CD4-positive, alpha-beta T cell treated with Interleukin-21 for 1 hour (primary cell): Measurements from ENCODE around the gene ANO6.
"Not testable (repeated sequence)": the region's sequence is repeated elsewhere in the genome, so short reads cannot be mapped to it uniquely, and the experiment has no call there.

ENCODE experiments used
- DNase-seq: peaks from one replicate; pipeline ENCODE4 v3.0.0-alpha.2; 2020

ANO6 gene

GRCh38 chr12:45317261-45317660 is 101.4 kb downstream of the ANO6 start:
- not testable (repeated sequence) for DNase-seq

- no peak for DNase-seq
Measured at GRCh38 chr12:45322810-45323209, 106.9 kb downstream of the ANO6 start.

DNA sequence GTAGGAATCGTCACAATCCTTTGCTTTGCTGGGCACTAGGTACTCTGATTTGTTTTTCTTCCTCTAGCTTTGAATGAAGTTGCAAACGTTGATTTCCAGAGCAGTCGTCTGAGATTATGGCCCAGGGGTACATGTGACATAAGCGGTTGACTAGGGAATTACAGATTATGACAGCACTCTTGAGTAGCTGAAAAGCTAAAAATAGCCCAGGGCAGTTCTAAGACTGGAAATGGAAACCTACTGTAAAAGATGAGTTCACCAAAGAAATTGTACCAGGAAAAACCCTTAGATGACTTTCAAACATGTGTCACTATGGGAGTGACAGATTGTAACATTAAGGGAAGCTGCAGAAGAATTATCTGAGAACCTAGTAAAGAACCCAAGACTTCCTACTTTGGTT is 108.5 kb downstream of the ANO6 start:
- no peak for DNase-seq

DNA sequence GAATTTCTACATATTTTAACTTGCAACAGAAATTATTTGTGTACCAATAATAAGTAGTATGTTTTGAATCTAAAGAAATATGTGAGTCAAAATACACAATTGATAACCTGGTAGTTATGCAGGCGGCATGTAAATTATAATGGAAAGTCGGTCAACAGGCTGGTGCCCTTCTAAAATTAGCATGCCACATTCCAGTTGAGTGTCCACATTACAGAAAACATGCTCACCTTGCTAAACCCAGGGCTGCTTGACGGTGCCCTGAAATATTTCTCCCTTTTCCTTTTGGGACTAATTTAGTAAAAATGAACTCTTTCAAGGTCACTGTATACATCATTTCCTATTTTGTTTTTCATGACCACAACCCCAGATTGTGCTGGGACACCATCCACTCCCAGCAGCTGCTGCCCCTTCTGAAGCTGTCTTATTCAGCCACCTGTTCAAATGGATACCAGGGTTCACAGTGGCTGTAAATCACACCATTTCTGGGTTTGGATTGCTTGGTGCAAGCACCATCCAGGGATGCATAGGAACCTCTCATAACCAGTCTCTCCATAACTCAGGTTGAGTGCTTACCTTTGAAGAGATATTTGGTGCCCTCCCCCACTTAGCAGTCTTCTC is 110.6 kb downstream of the ANO6 start:
- DNase-seq, result no peak

DNA sequence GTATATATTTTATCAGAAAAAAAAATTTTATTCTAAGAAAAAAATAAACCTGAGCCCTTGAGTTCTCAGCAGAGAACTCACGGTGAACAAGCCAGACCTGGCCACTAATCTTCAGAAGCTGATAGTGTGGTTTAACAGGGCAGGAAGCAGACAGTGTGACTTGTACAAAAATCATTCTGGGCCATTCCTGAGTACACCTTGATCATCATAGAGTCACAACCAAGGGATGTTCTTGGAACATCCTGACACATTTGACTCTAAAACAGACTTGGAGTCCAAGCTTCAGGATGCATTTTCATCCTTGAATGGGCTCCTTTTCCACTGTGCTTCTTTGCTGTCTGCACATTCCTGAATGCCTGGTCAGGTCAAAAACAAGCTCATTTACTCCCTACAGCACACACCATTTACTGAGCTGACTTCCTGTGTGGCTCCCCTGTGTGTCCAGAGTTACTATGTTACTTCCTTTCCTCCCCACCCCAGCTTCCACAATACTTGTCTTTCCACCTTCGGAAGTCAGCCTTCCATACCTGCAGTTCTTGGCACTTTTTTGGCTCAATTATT is 112.0 kb downstream of the ANO6 start:
- no peak for DNase-seq

DNA sequence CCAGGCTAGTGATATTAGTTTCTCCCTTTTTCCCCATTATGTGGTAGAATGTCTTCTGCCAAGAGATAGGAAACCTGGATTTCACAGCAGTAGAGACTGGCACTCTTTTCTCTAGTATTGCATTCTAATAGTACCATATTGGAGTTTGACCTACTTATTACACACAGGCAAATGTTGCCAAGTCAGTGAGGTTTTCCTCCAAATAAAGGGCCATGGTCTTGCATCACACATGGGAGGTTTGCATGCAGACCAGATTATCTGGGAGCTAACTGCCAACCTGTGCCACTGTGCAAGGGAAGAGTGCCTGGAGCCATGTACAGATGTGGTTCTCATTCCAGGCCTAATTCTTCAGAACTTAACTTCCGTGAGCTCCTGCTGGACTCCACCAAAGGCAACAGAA is 113.3 kb downstream of the ANO6 start:
- no peak for DNase-seq

- no peak for DNase-seq
Measured at GRCh38 chr12:45329702-45330101, 113.8 kb downstream of the ANO6 start.

DNA sequence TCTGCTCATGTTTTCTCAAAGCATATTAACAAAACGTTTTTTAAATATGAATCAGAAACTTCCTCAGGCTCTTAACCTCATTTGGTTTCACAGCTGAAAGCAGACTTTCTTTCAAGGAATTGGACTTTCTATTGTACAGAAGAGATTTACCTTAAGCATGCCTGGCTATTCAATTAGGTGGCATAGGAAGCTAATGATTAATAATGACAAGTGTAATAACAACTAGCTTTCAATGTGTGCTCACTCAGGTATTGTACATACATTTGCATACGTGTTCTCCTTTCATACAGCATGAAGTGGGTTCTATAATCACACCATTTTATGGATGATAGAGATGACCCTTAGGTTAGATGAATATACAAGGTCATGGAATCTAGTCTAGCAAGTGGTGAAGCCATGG is 115.7 kb downstream of the ANO6 start:
- no peak for DNase-seq

GRCh38 chr12:45334396-45334795 is 118.5 kb downstream of the ANO6 start:
- no peak for DNase-seq

DNA sequence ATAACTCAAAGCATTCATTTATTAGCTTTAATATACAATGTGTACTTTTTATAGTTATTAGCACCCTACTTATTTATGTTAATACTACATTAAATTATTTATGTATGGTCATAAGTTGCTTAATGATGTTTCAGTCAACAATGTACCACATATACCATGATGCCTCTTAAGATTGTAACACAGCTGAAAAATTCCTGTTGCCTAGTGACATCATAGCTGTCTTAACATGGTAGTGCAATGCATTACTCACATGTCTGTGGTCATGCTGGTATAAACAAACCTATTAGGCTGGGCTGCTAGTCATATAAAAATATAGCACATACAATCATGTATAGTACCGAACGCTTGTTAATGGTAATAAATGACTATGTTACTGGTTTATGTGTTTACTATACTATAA is 120.4 kb downstream of the ANO6 start:
- DNase-seq, result no peak

DNA sequence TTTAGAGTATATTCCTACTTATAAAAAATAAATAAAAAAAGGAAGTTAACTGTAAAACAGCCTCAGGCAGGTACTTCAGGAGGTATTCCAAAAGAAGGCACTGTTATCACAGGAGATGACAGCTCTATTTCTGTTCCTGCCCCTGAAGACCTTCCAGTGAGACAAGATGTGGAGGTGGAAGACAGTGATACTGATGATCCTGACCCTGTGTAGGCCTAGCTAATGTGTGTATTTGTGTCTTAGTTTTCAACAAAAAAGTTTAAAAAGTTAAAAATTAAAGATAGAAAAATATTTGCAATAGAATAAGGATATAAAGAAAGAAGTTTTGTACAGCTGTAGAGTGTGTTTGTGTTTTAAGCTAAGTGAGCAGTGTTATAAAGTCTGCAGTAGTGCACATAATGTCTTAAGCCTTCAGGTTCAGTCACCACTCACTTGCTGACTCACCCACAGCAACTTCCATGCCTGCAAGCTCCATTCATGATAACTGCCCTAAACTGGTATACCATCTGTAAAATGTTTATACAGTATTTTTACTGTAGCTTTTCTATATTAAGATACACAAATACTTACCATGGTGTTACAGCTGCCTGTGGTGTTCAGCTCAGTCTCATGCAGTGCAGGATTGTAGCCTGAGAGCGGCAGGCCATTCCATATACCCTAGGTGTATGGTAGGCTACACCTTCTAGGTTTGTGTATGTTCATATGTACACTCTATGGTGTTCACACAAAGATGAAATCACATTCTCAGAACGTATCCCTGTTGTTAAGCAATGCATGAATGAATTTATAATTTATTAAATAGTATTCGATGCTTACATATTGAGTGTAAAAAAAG is 121.1 kb downstream of the ANO6 start:
- no peak for DNase-seq

- no peak for DNase-seq
Measured at GRCh38 chr12:45337835-45338234, 121.9 kb downstream of the ANO6 start.

- no peak for DNase-seq
Measured at GRCh38 chr12:45338272-45338671, 122.4 kb downstream of the ANO6 start.

GRCh38 chr12:45339035-45339434 is 123.1 kb downstream of the ANO6 start:
- DNase-seq, result no peak

DNA sequence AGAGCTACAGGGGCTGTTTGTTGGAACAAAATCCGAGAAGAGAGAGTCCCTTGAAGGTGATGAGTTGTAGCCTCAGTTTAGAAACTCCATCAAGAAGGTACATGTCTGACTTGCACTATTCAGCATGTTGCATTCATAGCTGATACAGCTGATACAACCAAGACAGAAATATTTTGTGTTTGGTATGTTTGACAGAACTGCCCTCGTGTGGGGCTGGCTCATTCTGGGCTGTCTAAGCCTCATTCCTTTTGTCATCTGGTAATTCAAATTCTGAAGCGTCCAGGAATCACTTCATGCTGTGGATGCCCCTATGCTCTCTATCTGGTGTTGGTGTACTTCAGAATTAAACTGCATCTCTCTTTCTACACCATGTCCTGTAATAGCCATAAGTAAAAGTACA is 126.3 kb downstream of the ANO6 start:
- DNase-seq, result no peak

GRCh38 chr12:45342848-45343247 is 127.0 kb downstream of the ANO6 start:
- no peak for DNase-seq

DNA sequence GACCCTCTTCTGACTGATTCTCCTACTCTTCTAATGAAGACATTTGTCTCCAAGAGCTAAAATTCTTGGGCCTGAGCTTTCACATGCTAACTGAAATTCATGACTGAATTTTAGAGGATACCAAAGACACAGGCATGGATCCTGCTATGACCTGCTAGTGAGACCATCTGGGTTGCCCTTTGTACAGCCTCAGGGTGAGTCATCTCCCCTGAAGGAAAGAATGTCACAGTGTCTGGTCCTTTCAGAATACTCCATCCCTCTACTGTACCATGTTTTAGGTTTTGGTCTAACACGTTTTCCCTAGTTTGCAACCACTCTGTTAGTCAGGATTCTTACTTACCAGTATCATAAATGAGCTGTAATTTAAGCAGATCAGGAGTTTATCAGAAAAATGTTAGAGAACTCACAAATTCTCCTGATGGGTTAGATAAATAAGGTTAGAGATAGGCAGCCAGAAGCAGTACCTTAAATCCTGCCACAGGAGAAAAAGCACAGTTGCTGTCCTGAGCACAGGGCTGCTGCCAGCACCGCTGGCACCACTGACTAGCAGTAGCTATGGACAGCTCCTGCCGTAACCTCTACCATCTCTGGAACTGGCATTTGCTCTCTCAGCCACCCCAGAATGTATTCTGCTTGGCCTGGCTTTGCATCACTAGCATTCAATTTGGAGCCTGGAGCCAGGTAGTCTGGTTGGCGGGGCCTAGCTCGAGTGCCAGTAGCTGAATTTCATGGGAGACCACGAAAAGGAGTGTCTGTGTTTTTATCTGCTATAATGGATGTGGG is 127.6 kb downstream of the ANO6 start:
- DNase-seq, result no peak

GRCh38 chr12:45348311-45348710 is 132.4 kb downstream of the ANO6 start:
- no peak for DNase-seq

DNA sequence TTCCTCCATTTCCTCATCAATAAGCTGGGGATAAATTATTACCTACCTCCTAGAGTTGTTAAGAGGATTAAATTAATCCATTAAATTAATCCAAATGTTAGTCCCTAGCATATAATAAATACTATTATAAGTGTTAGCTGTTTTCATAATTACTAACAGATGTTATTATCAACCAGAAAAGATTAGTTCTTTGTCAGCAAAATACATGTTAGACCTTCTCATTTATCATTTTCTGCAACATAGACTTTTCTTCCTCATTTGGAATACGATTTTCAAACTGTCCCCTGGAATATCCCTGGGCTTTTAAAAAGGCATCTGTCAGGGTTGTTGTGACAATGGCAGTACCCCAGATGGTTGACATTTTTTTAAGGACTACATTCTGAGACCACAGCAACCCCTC is 133.1 kb downstream of the ANO6 start:
- no peak for DNase-seq

GRCh38 chr12:45349916-45350315 is 134.0 kb downstream of the ANO6 start:
- no peak for DNase-seq

GRCh38 chr12:45350861-45351260 is 135.0 kb downstream of the ANO6 start:
- DNase-seq, result no peak

DNA sequence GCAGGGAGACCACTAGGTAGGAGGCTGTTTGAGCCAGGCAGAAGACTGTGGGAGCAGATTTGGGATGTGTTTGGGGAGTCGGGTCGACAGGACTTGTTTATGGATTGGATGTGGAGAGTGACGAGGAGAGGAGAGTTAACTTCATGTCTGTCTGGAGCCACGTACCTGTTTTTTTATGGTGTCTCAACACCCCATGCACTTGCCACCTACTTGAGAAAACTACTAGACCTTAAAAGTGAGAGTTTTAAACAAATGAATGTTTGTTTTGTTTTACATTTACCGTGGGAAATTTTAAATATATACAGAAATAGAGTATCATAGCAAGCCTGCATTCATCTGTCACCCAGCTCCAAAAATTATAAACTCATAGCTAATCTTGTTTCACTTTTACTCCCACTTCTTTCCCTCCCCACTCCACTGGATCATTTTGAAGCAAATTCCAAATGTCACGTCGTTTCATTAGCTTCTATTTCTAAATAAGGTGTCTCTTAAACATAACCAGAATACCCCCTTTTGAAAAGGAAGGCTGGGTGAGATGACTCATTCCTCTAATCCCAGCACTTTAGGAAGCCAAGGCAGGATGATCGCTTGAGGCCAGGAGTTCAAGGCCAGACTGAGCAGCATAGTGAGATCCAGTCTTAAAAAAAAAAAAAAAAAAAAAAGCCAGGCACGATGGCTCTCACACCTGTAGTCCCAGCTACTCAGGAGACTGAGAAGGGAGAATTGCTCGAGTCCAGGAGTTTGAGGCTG is 136.2 kb downstream of the ANO6 start:
- DNase-seq, result no peak

GRCh38 chr12:45353944-45354343 is 138.0 kb downstream of the ANO6 start:
- DNase-seq, result no peak
